NCI-H1048 (cell line): ENCODE data around the gene AGPAT3.

Experiments
- DNase-seq: peaks from one replicate; lab custom pipeline; 2025; lab: John Stamatoyannopoulos, UW

The AGPAT3 gene

GRCh38 chr21:44020551-44020950 lies 155.5 kb downstream of the AGPAT3 start:
- no peak for DNase-seq

- no peak for DNase-seq
These were observed 156.0 kb downstream of the AGPAT3 start for GRCh38 chr21:44021064-44021463.

GRCh38 chr21:44024257-44024656 lies 159.2 kb downstream of the AGPAT3 start:
- DNase-seq: no peak

GRCh38 chr21:44024887-44025353 lies 159.9 kb downstream of the AGPAT3 start:
- no peak for DNase-seq

- no peak for DNase-seq
These were observed 162.7 kb downstream of the AGPAT3 start for GRCh38 chr21:44027607-44028286.

- DNase-seq: no peak
These were observed 163.2 kb downstream of the AGPAT3 start for GRCh38 chr21:44028287-44028659.

GRCh38 chr21:44029460-44030087 lies 164.6 kb downstream of the AGPAT3 start:
- DNase-seq: no peak

GRCh38 chr21:44035244-44035643 lies 170.2 kb downstream of the AGPAT3 start:
- no peak for DNase-seq
